K562 (cell line): ENCODE measurements around the gene IGIP. TPM values are rescaled to one million over a fixed set of nuclear protein-coding genes. Genes with fewer than 3 reads are reported as not detected.

ENCODE experiments used
- ARID1B ChIP-seq: fragments of 450-650 bp; IDR thresholded peaks from 2 replicates; pipeline ENCODE4 v1.6.1; 2016; ENCODE audit warnings: antibody characterized with exemption, mild to moderate bottlenecking, inconsistent platforms
- ARNT ChIP-seq, 2 experiments: fragments of 450-650 bp; IDR thresholded peaks; 2 replicates each; pipeline ENCODE4 v1.6.1; 2016; ENCODE audit warnings: mild to moderate bottlenecking in 1 of 2
- BCL6 ChIP-seq: fragments of 250-450 bp; sonication (Bioruptor Pico); IDR thresholded peaks from 2 replicates; pipeline ENCODE4 v1.4.0; 2020
- BRD4 ChIP-seq: fragments of 200-600 bp; sonication (generic); IDR thresholded peaks from 2 replicates; pipeline ENCODE4 v1.6.1; 2017; ENCODE audit warnings: inconsistent platforms
- C11orf30 ChIP-seq: fragments of 450-650 bp; IDR thresholded peaks from 2 replicates; pipeline ENCODE4 v1.6.1; 2016; ENCODE audit warnings: low read depth, mild to moderate bottlenecking
- CBX8 ChIP-seq: fragments of 200-600 bp; sonication (generic); IDR thresholded peaks from 2 replicates; pipeline ENCODE4 v1.6.1; 2012; ENCODE audit warnings: borderline replicate concordance, mixed run types, low read depth, mild to moderate bottlenecking, moderate library complexity, mixed read lengths, low read length, control low read depth, inconsistent platforms; ENCODE audit not compliant: poor library complexity, severe bottlenecking; ENCODE audit errors: extremely low read depth
- CHD1 ChIP-seq: fragments of 200-600 bp; sonication (generic); IDR thresholded peaks from one replicate; pipeline ENCODE4 v1.6.1; 2012; ENCODE audit warnings: mild to moderate bottlenecking, moderate library complexity, low read length, inconsistent platforms
- CHD4 ChIP-seq: fragments of 200-600 bp; sonication (generic); IDR thresholded peaks from 3 replicates; pipeline ENCODE4 v1.6.1; 2012; ENCODE audit warnings: low read depth, mild to moderate bottlenecking, mixed read lengths, low read length, inconsistent platforms; ENCODE audit not compliant: insufficient read depth, insufficient replicate concordance, poor library complexity, severe bottlenecking
- DDX20 ChIP-seq: fragments of 450-650 bp; IDR thresholded peaks from 2 replicates; pipeline ENCODE4 v1.6.1; 2016; ENCODE audit warnings: missing genetic modification characterization, low read depth, mild to moderate bottlenecking, missing compliant biosample characterization, moderate library complexity
- ELF2 ChIP-seq: fragments of 250-450 bp; sonication (Bioruptor Pico); IDR thresholded peaks from 2 replicates; pipeline ENCODE4 v1.5.0; 2021; ENCODE audit warnings: mild to moderate bottlenecking
- GABPA ChIP-seq: fragments of 200-800 bp; sonication (Bioruptor generic); conservative IDR thresholded peaks from 2 replicates; pipeline ENCODE4 v1.6.1; 2016; ENCODE audit warnings: low read depth, missing genetic modification characterization, missing compliant biosample characterization
- GTF2A2 ChIP-seq: IDR thresholded peaks from 2 replicates; pipeline ENCODE4 v1.6.1; 2016; ENCODE audit warnings: mild to moderate bottlenecking, missing genetic modification characterization, missing compliant biosample characterization
- HDAC1 ChIP-seq, 2 experiments: fragments of 450-650 bp; IDR thresholded peaks; 2 replicates each; pipeline ENCODE4 v1.6.1; 2016 to 2017; ENCODE audit warnings: inconsistent platforms in 1 of 2, mild to moderate bottlenecking in 1 of 2, moderate library complexity in 1 of 2
- HDAC2 ChIP-seq: fragments of 450-650 bp; IDR thresholded peaks from 2 replicates; pipeline ENCODE4 v1.6.1; 2016; ENCODE audit warnings: mild to moderate bottlenecking
- HSF4 ChIP-seq: fragments of 250-450 bp; sonication (Bioruptor Pico); IDR thresholded peaks from 2 replicates; pipeline ENCODE4 v2.1.2; 2022; ENCODE audit warnings: mild to moderate bottlenecking, moderate library complexity, borderline replicate concordance
- ILK ChIP-seq: fragments of 450-650 bp; IDR thresholded peaks from 2 replicates; pipeline ENCODE4 v1.6.1; 2016; ENCODE audit warnings: missing genetic modification characterization, low read depth, mild to moderate bottlenecking, missing compliant biosample characterization, moderate library complexity, borderline replicate concordance
- MAFF ChIP-seq: IDR thresholded peaks from 2 replicates; pipeline ENCODE4 v1.6.1; 2012; ENCODE audit warnings: low read length, improper control_type of control experiment
- MCM7 ChIP-seq, 2 experiments: fragments of 450-650 bp; IDR thresholded peaks; 2 replicates each; pipeline ENCODE4 v1.6.1; 2016 to 2018
- MEF2D ChIP-seq: conservative IDR thresholded peaks from 2 replicates; pipeline ENCODE4 v1.6.1; 2016; ENCODE audit warnings: low read depth, missing genetic modification characterization, missing compliant biosample characterization
- MIER1 ChIP-seq: fragments of 450-650 bp; IDR thresholded peaks from 2 replicates; pipeline ENCODE4 v1.6.1; 2016; ENCODE audit warnings: antibody characterized with exemption, mild to moderate bottlenecking, low read depth
- NUFIP1 ChIP-seq: fragments of 450-650 bp; IDR thresholded peaks from 2 replicates; pipeline ENCODE4 v1.6.1; 2018; ENCODE audit not compliant: partially characterized antibody
- PRMT5 ChIP-seq: sonication (generic); formaldehyde crosslinking; IDR thresholded peaks from 2 replicates; pipeline ENCODE4 v1.5.0; 2020; ENCODE audit warnings: missing genetic modification reagents
- RBM14 ChIP-seq: fragments of 200-400 bp; formaldehyde crosslinking; IDR thresholded peaks from 2 replicates; pipeline ENCODE4 v1.6.1; 2018; ENCODE audit warnings: low read depth, mild to moderate bottlenecking, low read length, moderate library complexity, borderline replicate concordance; ENCODE audit not compliant: insufficient read depth
- RNF2 ChIP-seq: sonication (generic); IDR thresholded peaks from 2 replicates; pipeline ENCODE4 v1.6.1; 2016
- RUNX1 ChIP-seq: sonication (generic); IDR thresholded peaks from 2 replicates; pipeline ENCODE4 v1.6.1; 2016; ENCODE audit warnings: antibody characterized with exemption, low read depth
- SOX6 ChIP-seq: fragments of 450-650 bp; IDR thresholded peaks from 2 replicates; pipeline ENCODE4 v1.6.1; 2014; ENCODE audit warnings: mild to moderate bottlenecking
- SRSF1 ChIP-seq: fragments of 200-400 bp; formaldehyde crosslinking; IDR thresholded peaks from 2 replicates; pipeline ENCODE4 v1.6.1; 2017; ENCODE audit warnings: mild to moderate bottlenecking, low read depth, low read length, moderate library complexity
- ZNF23 ChIP-seq: fragments of 250-450 bp; sonication (Bioruptor Pico); IDR thresholded peaks from 2 replicates; pipeline ENCODE4 v1.4.0; 2020; ENCODE audit warnings: mild to moderate bottlenecking
- ZNF24 ChIP-seq: fragments of 450-650 bp; IDR thresholded peaks from 2 replicates; pipeline ENCODE4 v1.6.1; 2016
- ZNF316 ChIP-seq: fragments of 450-650 bp; IDR thresholded peaks from 2 replicates; pipeline ENCODE4 v1.6.1; 2016
- ZNF695 ChIP-seq: fragments of 450-650 bp; formaldehyde crosslinking; IDR thresholded peaks from 2 replicates; pipeline ENCODE4 v1.4.0; 2020; ENCODE audit warnings: mild to moderate bottlenecking, moderate library complexity
- ZZZ3 ChIP-seq: fragments of 450-650 bp; IDR thresholded peaks from 2 replicates; pipeline ENCODE4 v1.6.1; 2016; ENCODE audit warnings: antibody characterized with exemption, mild to moderate bottlenecking, moderate library complexity
- polyA plus RNA-seq, 8 experiments: library from polyadenylated mRNA; depleted of rRNA in 4 of 8; stranded (reverse) in 5 of 8; unstranded in 3 of 8; fragments of >200 nt; fragmentation: Nextera tagmentation in 2 of 8; fragmentation: Illumina TruSeq in 1 of 8; extraction: Ambion mirVana in 2 of 8; extraction: Trizol in 1 of 8; gene quantifications; 2 replicates each; pipeline versions ENCODE4 v1.2.1 to v1.2.3, GENCODE V29; 2011 to 2014; ENCODE audit warnings: inconsistent platforms in 1 of 8, missing spikeins in 1 of 8
- total RNA-seq, 7 experiments: library from RNA; depleted of rRNA in 6 of 7; stranded (reverse); fragments of >200 nt in 6 of 7; fragmentation: Illumina TruSeq in 2 of 7; extraction: Trizol in 2 of 7; gene quantifications; 2 replicates each; pipeline versions ENCODE4 v1.2.1 to v1.2.3, GENCODE V29; 2011 to 2021; ENCODE audit warnings: low replicate concordance in 1 of 7
- TF ChIP-seq, protein P1 (sequence below): fragments of 250-450 bp; sonication (Bioruptor Pico); IDR thresholded peaks from 2 replicates; pipeline ENCODE4 v1.8.0; 2022; ENCODE audit warnings: moderate library complexity, mild to moderate bottlenecking, inconsistent platforms

The IGIP gene
- total and polyA plus RNA-seq, 9 of the 15 experiments (the other 6 are each of a cell fraction or from before 2014, with no cell fraction given) = 0.52 to 1.6 (median 1.2) TPM

DNA sequence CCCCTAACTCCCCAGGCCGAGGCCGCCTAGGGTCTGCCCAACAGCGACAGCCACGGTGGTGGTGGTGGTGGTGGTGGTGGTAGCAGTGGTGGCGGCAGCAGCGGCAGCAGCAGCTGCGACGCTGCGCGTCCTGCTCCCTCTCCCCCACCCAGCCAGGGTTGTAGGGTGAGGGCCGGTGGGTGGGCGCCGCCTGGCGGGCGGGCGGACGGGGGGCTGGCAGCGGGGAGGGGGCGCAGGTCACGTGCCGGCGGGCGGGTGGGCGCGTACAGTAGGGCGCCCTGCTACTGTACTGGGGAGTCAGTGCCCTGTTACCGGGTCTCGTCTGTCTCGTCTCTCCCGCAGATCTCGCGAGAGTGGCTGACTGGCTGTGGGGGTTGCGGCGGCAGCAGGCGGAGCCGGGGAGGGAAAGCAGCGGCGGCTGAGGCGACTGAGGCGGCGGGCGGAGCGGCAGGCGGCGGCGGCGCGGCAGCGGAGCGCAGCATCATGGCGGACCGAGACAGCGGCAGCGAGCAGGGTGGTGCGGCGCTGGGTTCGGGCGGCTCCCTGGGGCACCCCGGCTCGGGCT, 12.0 kb upstream of the IGIP start, which contains the start of gene PURA (continued):
- TF ChIP-seq SOX6 (no peak), MAFF (peak; percentile 72; the same call in 1 of the 2 replicates), ZNF23 (CRISPR knock-in tag) (no peak), GTF2A2 (tag) (no peak), GABPA (no peak), CHD4 (no peak), RNF2 (0 out of 2 replicates have a peak, but pooled peaks have one; percentile 30), CBX8 (no peak), ELF2 (no peak), C11orf30 (no peak), ZNF316 (no peak), ZZZ3 (no peak), RBM14 (no peak), BRD4 (no peak), BCL6 (CRISPR knock-in tag) (no peak), SRSF1 (no peak), ILK (tag) (no peak), RUNX1 (no peak), HDAC1 (IDR thresholded peaks at IDR 0.05) (no peak; a peak in 1 of 4 replicates), HSF4 (CRISPR knock-in tag) (no peak), ARID1B (no peak), NUFIP1 (no peak), HDAC2 (no peak), CHD1 (no peak), MEF2D (tag) (no peak), ZNF695 (no peak), MIER1 (no peak), ZNF24 (no peak), MCM7 (IDR thresholded peaks at IDR 0.05) (no peak), ARNT (IDR thresholded peaks at IDR 0.05) (no peak), DDX20 (no peak), PRMT5 (CRISPR knock-in tag) (no peak)
- TF ChIP-seq, protein P1, sequence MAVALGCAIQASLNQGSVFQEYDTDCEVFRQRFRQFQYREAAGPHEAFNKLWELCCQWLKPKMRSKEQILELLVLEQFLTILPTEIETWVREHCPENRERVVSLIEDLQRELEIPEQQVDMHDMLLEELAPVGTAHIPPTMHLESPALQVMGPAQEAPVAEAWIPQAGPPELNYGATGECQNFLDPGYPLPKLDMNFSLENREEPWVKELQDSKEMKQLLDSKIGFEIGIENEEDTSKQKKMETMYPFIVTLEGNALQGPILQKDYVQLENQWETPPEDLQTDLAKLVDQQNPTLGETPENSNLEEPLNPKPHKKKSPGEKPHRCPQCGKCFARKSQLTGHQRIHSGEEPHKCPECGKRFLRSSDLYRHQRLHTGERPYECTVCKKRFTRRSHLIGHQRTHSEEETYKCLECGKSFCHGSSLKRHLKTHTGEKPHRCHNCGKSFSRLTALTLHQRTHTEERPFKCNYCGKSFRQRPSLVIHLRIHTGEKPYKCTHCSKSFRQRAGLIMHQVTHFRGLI (CRISPR knock-in tag) = no peak
